ENCODE results near the gene XRN2. TPM values are rescaled to one million over a fixed set of nuclear protein-coding genes. Genes with fewer than 3 reads are reported as not detected.

The XRN2 gene
- total RNA-seq, 5 donors from 2014 or later (not counting 1 experiment from before 2014, with no cell fraction given), result 46.3 to 62.0 (median 49.7) TPM

DNA sequence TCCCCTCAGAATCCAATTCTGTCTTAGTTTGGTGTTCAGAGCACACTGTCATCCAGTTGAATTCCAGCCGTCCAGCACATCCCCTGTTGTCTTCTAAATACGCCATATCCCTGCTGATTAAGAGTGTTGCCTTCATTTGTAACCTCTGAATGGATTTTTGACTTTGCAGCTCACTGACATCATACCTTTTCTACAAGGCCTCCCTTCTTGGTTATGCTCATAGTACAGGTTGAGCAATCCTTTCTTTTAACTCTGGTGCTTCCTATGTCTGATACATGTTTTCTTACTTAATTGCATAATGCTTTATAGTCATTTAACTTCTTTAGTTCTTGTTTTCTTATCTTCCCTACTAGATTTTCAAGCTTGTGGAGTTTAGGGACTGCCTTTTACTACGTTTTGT is 36.4 kb downstream of the XRN2 start:
- Histone ChIP-seq H3K36me3 (ENCODE audit: control insufficient read depth in 2 of 2, extremely low read depth in 1 of 2, insufficient read depth in 1 of 2, low read length in 1 of 2) (peaks cover 18 to 75% of the 10 kb centered on the region in 2 donors), H3K27ac (ENCODE audit: low read length) (no peak overlapping the region), H3K4me3 (ENCODE audit: control insufficient read depth in 1 of 2, extremely low read depth in 1 of 2, low read length in 1 of 2) (no peak overlapping the region), H3K27me3 (replicated peaks in 1 of 2; ENCODE audit: control insufficient read depth in 2 of 2, extremely low read depth in 1 of 2, insufficient read depth in 2 of 2, low read length in 1 of 2) (no peaks in the 10 kb centered on the region), H3K4me1 (ENCODE audit: control insufficient read depth in 1 of 2, extremely low read depth in 1 of 2, insufficient read depth in 2 of 2, low read length in 2 of 2) (no peaks in the 10 kb centered on the region), H3K9me3 (no peaks in the 10 kb centered on the region)
- no peak overlapping the region for H3K27ac Mint-ChIP-seq
- ChIA-PET POLR2A (no interaction called here), CTCF (no interaction called here)
- H3K36me3 Mint-ChIP-seq, result peaks cover 72% of the 10 kb centered on the region
- DNase-seq (no peak), ATAC-seq (replicated peaks in 1 of 4) (no peak)
- no peaks in the 10 kb centered on the region for H3K27me3 Mint-ChIP-seq
- H3K4me3 Mint-ChIP-seq, result no peak overlapping the region
- peaks cover 2 to 26% (median 8%) of the 10 kb centered on the region in 3 donors for H3K4me1 Mint-ChIP-seq
- 100% methylated on average over 2 of the region's 3 CpGs for WGBS (ENCODE audit: insufficient coverage)
- no peaks in the 10 kb centered on the region for H3K9me3 Mint-ChIP-seq

DNA sequence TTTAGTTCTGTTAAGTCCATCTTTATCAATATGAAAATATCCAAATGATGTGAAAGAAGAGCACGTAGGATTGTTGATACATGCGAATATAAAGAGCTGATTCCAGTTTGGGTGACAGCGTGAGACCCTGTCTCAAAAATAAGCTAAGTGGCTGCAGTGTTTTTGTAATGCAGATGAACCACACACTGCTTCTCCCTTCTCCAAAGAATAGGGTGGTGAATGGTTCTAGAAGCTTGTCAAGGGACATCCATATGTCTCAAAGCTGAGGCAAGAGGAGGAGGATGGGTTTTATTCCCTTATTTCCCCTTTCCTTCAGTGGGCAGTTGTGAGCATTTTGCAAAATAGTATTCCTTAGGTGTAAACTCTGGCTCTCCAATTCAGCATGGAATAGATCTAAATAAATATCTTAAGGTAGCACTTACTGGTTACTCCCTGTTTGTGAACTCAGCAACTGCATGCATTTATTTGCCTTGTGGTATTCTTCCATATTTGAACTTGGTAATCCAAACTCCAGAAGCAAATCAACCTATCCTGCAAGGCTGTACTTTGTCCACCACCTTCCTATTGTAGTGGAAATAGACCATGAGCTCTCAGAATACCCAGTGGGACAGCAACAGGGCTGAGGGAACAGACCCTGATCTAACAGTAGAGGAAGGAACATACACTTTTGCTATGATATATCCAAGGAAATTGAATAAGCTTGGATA is 38.0 kb downstream of the XRN2 start:
- H3K4me3 ChIP-seq (ENCODE audit: control insufficient read depth in 1 of 2, extremely low read depth in 1 of 2, low read length in 1 of 2), result no peak overlapping the region
- WGBS (ENCODE audit: insufficient coverage), result no CpG with 5 or more reads among the region's 3 CpGs
- H3K9me3 ChIP-seq, result no peaks in the 10 kb centered on the region
- no peaks in the 10 kb centered on the region for H3K9me3 Mint-ChIP-seq
- no peaks in the 10 kb centered on the region for H3K27me3 ChIP-seq (replicated peaks in 1 of 2; ENCODE audit: control insufficient read depth in 2 of 2, extremely low read depth in 1 of 2, insufficient read depth in 2 of 2, low read length in 1 of 2)
- H3K36me3 ChIP-seq (ENCODE audit: control insufficient read depth in 2 of 2, extremely low read depth in 1 of 2, insufficient read depth in 1 of 2, low read length in 1 of 2), result peaks cover 14 to 70% of the 10 kb centered on the region in 2 donors
- ChIA-PET CTCF (interaction anchor here in 1 of 2 donors (0.6 kb wide), 1 partner anchor 203 kb away, joined by 3 read pairs; no protein-coding TSS in a partner anchor), POLR2A (no interaction called here)
- no peaks in the 10 kb centered on the region for H3K4me1 ChIP-seq (ENCODE audit: control insufficient read depth in 1 of 2, extremely low read depth in 1 of 2, insufficient read depth in 2 of 2, low read length in 2 of 2)
- H3K4me1 Mint-ChIP-seq, result peaks cover 0 to 19% (median 4%) of the 10 kb centered on the region in 3 donors
- H3K27ac Mint-ChIP-seq, result no peak overlapping the region
- ATAC-seq (replicated peaks in 1 of 4) (no peak), DNase-seq (no peak)
- no peaks in the 10 kb centered on the region for H3K27me3 Mint-ChIP-seq
- H3K4me3 Mint-ChIP-seq, result no peak overlapping the region
- peaks cover 69% of the 10 kb centered on the region for H3K36me3 Mint-ChIP-seq
- no peak overlapping the region for H3K27ac ChIP-seq (ENCODE audit: low read length)

DNA sequence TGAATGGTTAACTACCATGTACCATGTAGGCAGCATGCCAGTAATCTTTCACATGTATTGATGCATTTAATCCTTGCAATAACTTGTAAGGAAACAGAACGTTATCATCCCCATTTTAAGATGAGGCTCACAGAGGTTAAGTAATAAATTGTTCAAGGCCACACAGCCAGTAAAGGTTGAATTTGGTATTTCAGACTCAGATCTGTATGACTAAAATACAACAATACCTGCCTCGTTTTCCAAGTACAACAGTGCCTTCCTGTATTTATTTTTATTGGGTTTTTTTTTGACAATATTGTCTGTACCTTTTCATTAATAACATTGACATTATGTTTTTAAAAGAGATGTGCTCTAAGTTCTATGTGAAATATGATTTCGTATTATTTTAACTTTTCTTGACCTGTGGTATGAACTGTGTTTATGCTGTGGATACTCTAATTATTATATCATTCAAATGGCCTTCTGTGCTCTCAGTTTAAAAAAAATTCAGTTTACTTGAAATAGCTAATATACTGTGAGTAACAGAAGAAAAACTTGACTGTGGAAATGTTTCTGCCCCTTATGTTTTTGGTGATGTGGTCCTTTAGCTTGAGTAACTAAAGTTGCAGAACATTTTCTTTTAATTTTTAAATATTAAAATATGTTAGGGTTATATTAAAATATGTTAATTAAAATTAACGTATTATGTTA is 39.7 kb downstream of the XRN2 start:
- no peak overlapping the region for H3K4me3 ChIP-seq (ENCODE audit: control insufficient read depth in 1 of 2, extremely low read depth in 1 of 2, low read length in 1 of 2)
- DNase-seq, result no peak
- no peaks in the 10 kb centered on the region for H3K27me3 ChIP-seq (replicated peaks in 1 of 2; ENCODE audit: control insufficient read depth in 2 of 2, extremely low read depth in 1 of 2, insufficient read depth in 2 of 2, low read length in 1 of 2)
- no peak overlapping the region for H3K27ac ChIP-seq (ENCODE audit: low read length)
- peaks cover 64% of the 10 kb centered on the region for H3K36me3 Mint-ChIP-seq
- no peaks in the 10 kb centered on the region for H3K9me3 ChIP-seq
- H3K4me3 Mint-ChIP-seq, result no peak overlapping the region
- ChIA-PET POLR2A (no interaction called here), CTCF (interaction anchor here (0.5 to 0.7 kb wide), 2 partner anchors 42 to 891 kb away, joined by 4 read pairs; no protein-coding TSS in a partner anchor)
- WGBS (ENCODE audit: insufficient coverage), result no CpG with 5 or more reads among the region's 4 CpGs
- H3K27me3 Mint-ChIP-seq, result no peaks in the 10 kb centered on the region
- peaks cover 10 to 63% of the 10 kb centered on the region in 2 donors for H3K36me3 ChIP-seq (ENCODE audit: control insufficient read depth in 2 of 2, extremely low read depth in 1 of 2, insufficient read depth in 1 of 2, low read length in 1 of 2)
- ATAC-seq (replicated peaks in 1 of 4), result no peak
- H3K4me1 Mint-ChIP-seq, result peaks cover 0 to 10% (median 4%) of the 10 kb centered on the region in 3 donors
- no peaks in the 10 kb centered on the region for H3K4me1 ChIP-seq (ENCODE audit: control insufficient read depth in 1 of 2, extremely low read depth in 1 of 2, insufficient read depth in 2 of 2, low read length in 2 of 2)
- no peak overlapping the region for H3K27ac Mint-ChIP-seq
- no peaks in the 10 kb centered on the region for H3K9me3 Mint-ChIP-seq

DNA sequence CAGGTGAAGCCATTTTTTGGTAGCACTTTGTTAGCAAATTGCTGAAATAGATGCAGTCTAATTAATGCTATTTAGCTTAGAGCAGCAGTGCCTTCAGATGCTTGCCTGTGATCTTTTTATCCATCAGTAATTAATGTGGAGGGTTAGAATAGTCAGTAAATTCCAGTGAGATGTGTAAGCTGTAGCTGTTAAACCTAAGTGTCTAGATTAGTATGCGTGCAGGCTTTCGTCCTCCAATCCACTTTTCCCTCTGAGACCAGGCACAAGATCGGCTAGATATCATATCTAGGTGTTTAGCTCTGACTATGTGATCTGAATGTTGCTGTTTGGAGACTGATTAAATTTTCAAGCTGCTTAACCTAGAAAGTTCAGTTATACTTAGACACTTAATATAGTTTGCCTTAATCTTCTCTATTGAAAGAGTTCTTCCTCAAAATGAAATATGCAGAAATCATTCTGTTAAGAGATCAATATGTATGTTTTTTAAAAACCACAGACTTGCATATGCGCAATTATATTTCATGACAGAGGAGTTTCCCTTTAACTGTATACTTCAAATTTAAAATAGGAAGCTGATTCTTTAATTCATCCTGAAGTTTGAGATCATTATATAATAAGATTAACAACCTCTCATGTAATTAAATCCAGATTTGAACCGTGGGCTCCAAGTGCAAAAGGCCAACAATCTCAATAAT is 41.2 kb downstream of the XRN2 start:
- no peak overlapping the region for H3K4me3 ChIP-seq (ENCODE audit: control insufficient read depth in 1 of 2, extremely low read depth in 1 of 2, low read length in 1 of 2)
- no peaks in the 10 kb centered on the region for H3K9me3 ChIP-seq
- no peak overlapping the region for H3K4me3 Mint-ChIP-seq
- H3K9me3 Mint-ChIP-seq, result no peaks in the 10 kb centered on the region
- ATAC-seq (replicated peaks in 1 of 4) (no peak), DNase-seq (no peak)
- H3K27me3 Mint-ChIP-seq, result no peaks in the 10 kb centered on the region
- no peak overlapping the region for H3K27ac Mint-ChIP-seq
- no peak overlapping the region for H3K27ac ChIP-seq (ENCODE audit: low read length)
- peaks cover 68% of the 10 kb centered on the region for H3K36me3 Mint-ChIP-seq
- WGBS (ENCODE audit: insufficient coverage), result no CpG with 5 or more reads among the region's 5 CpGs
- peaks cover 0 to 10% (median 4%) of the 10 kb centered on the region in 3 donors for H3K4me1 Mint-ChIP-seq
- no peaks in the 10 kb centered on the region for H3K27me3 ChIP-seq (replicated peaks in 1 of 2; ENCODE audit: control insufficient read depth in 2 of 2, extremely low read depth in 1 of 2, insufficient read depth in 2 of 2, low read length in 1 of 2)
- CTCF ChIA-PET, result no interaction called here
- H3K4me1 ChIP-seq (ENCODE audit: control insufficient read depth in 1 of 2, extremely low read depth in 1 of 2, insufficient read depth in 2 of 2, low read length in 2 of 2), result no peaks in the 10 kb centered on the region
- H3K36me3 ChIP-seq (ENCODE audit: control insufficient read depth in 2 of 2, extremely low read depth in 1 of 2, insufficient read depth in 1 of 2, low read length in 1 of 2), result peaks cover 11 to 59% of the 10 kb centered on the region in 2 donors
- POLR2A ChIA-PET, result no interaction called here

DNA sequence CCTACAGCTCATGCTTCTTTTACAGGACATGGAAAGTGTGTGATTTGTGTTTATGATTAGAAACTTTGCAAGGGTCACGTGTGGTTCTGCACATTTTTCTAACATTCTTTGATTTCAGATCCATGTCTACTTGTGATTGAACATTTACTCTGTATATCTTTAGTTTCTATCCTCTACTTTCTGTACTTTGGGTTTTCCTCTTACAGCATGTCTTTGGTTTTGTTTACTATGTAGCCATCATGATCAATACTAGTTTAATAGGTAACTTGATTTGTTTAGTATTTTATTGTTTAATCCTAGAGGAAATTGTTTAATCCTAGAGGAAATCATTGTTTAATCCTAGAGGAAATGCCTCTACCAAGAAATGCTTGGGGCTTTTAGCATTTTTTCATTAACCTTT is 41.8 kb downstream of the XRN2 start:
- ATAC-seq (replicated peaks in 1 of 4) (no peak), DNase-seq (no peak)
- peaks cover 65% of the 10 kb centered on the region for H3K36me3 Mint-ChIP-seq
- H3K27me3 Mint-ChIP-seq, result no peaks in the 10 kb centered on the region
- Histone ChIP-seq H3K9me3 (no peaks in the 10 kb centered on the region), H3K4me1 (ENCODE audit: control insufficient read depth in 1 of 2, extremely low read depth in 1 of 2, insufficient read depth in 2 of 2, low read length in 2 of 2) (no peaks in the 10 kb centered on the region), H3K27ac (ENCODE audit: low read length) (no peak overlapping the region), H3K36me3 (ENCODE audit: control insufficient read depth in 2 of 2, extremely low read depth in 1 of 2, insufficient read depth in 1 of 2, low read length in 1 of 2) (peaks cover 11 to 60% of the 10 kb centered on the region in 2 donors), H3K27me3 (replicated peaks in 1 of 2; ENCODE audit: control insufficient read depth in 2 of 2, extremely low read depth in 1 of 2, insufficient read depth in 2 of 2, low read length in 1 of 2) (no peaks in the 10 kb centered on the region), H3K4me3 (ENCODE audit: control insufficient read depth in 1 of 2, extremely low read depth in 1 of 2, low read length in 1 of 2) (no peak overlapping the region)
- H3K9me3 Mint-ChIP-seq, result no peaks in the 10 kb centered on the region
- ChIA-PET POLR2A (no interaction called here), CTCF (no interaction called here)
- WGBS (ENCODE audit: insufficient coverage), result no CpG with 5 or more reads among the region's 1 CpG
- peaks cover 0 to 10% (median 4%) of the 10 kb centered on the region in 3 donors for H3K4me1 Mint-ChIP-seq
- no peak overlapping the region for H3K27ac Mint-ChIP-seq
- H3K4me3 Mint-ChIP-seq, result no peak overlapping the region

DNA sequence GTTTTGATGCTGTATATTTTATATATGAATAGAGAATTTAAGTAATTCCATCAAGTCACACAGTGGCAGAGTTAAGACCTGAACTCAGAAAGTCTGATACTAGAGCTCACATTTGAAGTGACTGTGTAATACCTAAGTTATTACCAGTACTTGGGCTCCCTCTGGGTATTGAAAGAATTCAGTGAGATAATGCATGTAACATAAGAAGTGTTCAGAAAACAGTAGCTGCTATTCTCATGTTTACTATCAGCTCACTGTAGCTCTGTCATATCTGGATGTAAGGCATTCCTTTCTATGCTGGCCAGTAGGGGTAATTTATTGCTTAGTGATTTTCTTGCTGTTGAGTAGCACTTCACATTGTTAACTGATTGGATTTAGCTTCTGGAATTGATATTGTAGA is 49.6 kb downstream of the XRN2 start:
- no peaks in the 10 kb centered on the region for H3K9me3 Mint-ChIP-seq
- no peak overlapping the region for H3K4me3 Mint-ChIP-seq
- ATAC-seq (replicated peaks in 1 of 4) (no peak), DNase-seq (no peak)
- H3K36me3 Mint-ChIP-seq, result peaks cover 30% of the 10 kb centered on the region
- Histone ChIP-seq H3K9me3 (no peaks in the 10 kb centered on the region), H3K4me3 (ENCODE audit: control insufficient read depth in 1 of 2, extremely low read depth in 1 of 2, low read length in 1 of 2) (no peak overlapping the region), H3K4me1 (ENCODE audit: control insufficient read depth in 1 of 2, extremely low read depth in 1 of 2, insufficient read depth in 2 of 2, low read length in 2 of 2) (no peaks in the 10 kb centered on the region), H3K36me3 (ENCODE audit: control insufficient read depth in 2 of 2, extremely low read depth in 1 of 2, insufficient read depth in 1 of 2, low read length in 1 of 2) (peaks cover 10 to 47% of the 10 kb centered on the region in 2 donors), H3K27ac (ENCODE audit: low read length) (no peak overlapping the region), H3K27me3 (replicated peaks in 1 of 2; ENCODE audit: control insufficient read depth in 2 of 2, extremely low read depth in 1 of 2, insufficient read depth in 2 of 2, low read length in 1 of 2) (no peaks in the 10 kb centered on the region)
- no peaks in the 10 kb centered on the region for H3K27me3 Mint-ChIP-seq
- no peak overlapping the region for H3K27ac Mint-ChIP-seq
- ChIA-PET POLR2A (interaction anchor here in 1 of 2 donors (0.6 kb wide), 1 partner anchor 28 kb away, joined by 4 read pairs; no protein-coding TSS in a partner anchor), CTCF (interaction anchor here in 1 of 2 donors (0.5 kb wide), 1 partner anchor 50 kb away, joined by 4 read pairs; the partner anchor contains the start of gene XRN2)
- no peaks in the 10 kb centered on the region for H3K4me1 Mint-ChIP-seq

All from T-cell (primary cell).